HUES48 (cell line): Measurements from ENCODE around the gene MALRD1.
"Not testable (repeated sequence)": the region's sequence is repeated elsewhere in the genome, so short reads cannot be mapped to it uniquely, and the experiment has no call there.

Experiments used
- H3K27ac ChIP-seq: one replicate; pipeline ENCODE4 v1.7.0; 2013; ENCODE audit warnings: low read depth, low read length, inconsistent platforms
- H3K27me3 ChIP-seq: 2 replicates; pipeline ENCODE4 v1.6.1; 2013; ENCODE audit warnings: mild to moderate bottlenecking, low read length; ENCODE audit not compliant: control insufficient read depth, insufficient read depth
- H3K36me3 ChIP-seq: 2 replicates; pipeline ENCODE4 v1.6.1; 2013; ENCODE audit warnings: low read length; ENCODE audit not compliant: control insufficient read depth, insufficient read depth
- H3K4me1 ChIP-seq: 2 replicates; pipeline ENCODE4 v1.6.1; 2013; ENCODE audit warnings: mild to moderate bottlenecking, low read length; ENCODE audit not compliant: control insufficient read depth, insufficient read depth
- H3K4me3 ChIP-seq: 2 replicates; pipeline ENCODE4 v1.5.1; 2013; ENCODE audit warnings: mild to moderate bottlenecking, low read depth, low read length
- H3K9ac ChIP-seq: 2 replicates; pipeline ENCODE4 v1.6.1; 2013; ENCODE audit warnings: mild to moderate bottlenecking, low read depth, low read length, moderate library complexity
- H3K9me3 ChIP-seq: 2 replicates; pipeline ENCODE4 v1.6.1; 2013; ENCODE audit warnings: low read length; ENCODE audit not compliant: control insufficient read depth, insufficient read depth

The MALRD1 gene

GRCh38 chr10:19762026-19762425, 713.4 kb downstream of the MALRD1 start:
- Histone ChIP-seq H3K27ac (no peak overlapping the region), H3K27me3 (no peaks in the 10 kb centered on the region), H3K9me3 (no peaks in the 10 kb centered on the region), H3K4me1 (no peaks in the 10 kb centered on the region), H3K36me3 (no peaks in the 10 kb centered on the region), H3K4me3 (no peak overlapping the region), H3K9ac (no peak overlapping the region)

GRCh38 chr10:19764111-19764510, 715.5 kb downstream of the MALRD1 start:
- no peaks in the 10 kb centered on the region for H3K27me3 ChIP-seq
- H3K9me3 ChIP-seq, result no peaks in the 10 kb centered on the region
- H3K4me1 ChIP-seq, result peaks cover 8% of the 10 kb centered on the region; the same call in 1 of the 2 replicates

GRCh38 chr10:19767876-19768275, 719.3 kb downstream of the MALRD1 start:
- H3K27ac ChIP-seq, result no peak overlapping the region
- H3K9ac ChIP-seq, result no peak overlapping the region
- H3K27me3 ChIP-seq, result no peaks in the 10 kb centered on the region

More at GRCh38 chr10:19764111-19764510, 715.5 kb downstream of the MALRD1 start:
- Histone ChIP-seq H3K27ac (no peak overlapping the region), H3K4me3 (no peak overlapping the region), H3K36me3 (no peaks in the 10 kb centered on the region), H3K9ac (no peak overlapping the region)

GRCh38 chr10:19769826-19770225, 721.2 kb downstream of the MALRD1 start:
- H3K4me1 ChIP-seq, H3K9ac ChIP-seq, H3K4me3 ChIP-seq, H3K9me3 ChIP-seq, H3K36me3 ChIP-seq, H3K27me3 ChIP-seq, H3K27ac ChIP-seq: not testable (repeated sequence)

More at GRCh38 chr10:19767876-19768275, 719.3 kb downstream of the MALRD1 start:
- Histone ChIP-seq H3K4me3 (no peak overlapping the region), H3K36me3 (no peaks in the 10 kb centered on the region), H3K4me1 (peaks cover 8% of the 10 kb centered on the region; the same call in 1 of the 2 replicates), H3K9me3 (no peaks in the 10 kb centered on the region)

DNA sequence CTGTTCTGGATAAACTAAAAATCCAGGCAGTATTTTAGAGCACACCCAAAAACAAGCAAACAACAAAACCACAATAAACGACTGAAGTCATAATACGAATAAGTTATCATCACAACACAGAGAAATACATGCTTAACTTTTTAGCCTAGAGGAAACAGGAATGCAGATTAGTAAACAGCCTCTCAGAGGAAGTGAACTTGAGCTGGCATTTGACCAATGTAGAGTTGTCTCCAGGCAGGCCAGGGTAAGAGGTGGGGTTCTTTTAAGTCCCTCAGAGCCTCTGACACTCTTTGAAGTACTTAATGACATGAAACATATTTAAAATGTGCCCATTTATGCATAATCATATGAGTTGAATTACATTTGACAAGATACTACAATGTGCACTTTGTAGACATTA, 724.4 kb downstream of the MALRD1 start:
- H3K4me3 ChIP-seq, result no peak overlapping the region
- no peaks in the 10 kb centered on the region for H3K9me3 ChIP-seq
- H3K27me3 ChIP-seq, result no peaks in the 10 kb centered on the region
- no peak overlapping the region for H3K9ac ChIP-seq
- H3K27ac ChIP-seq, result no peak overlapping the region
- peaks cover 4% of the 10 kb centered on the region; the same call in 1 of the 2 replicates for H3K4me1 ChIP-seq
- H3K36me3 ChIP-seq, result no peaks in the 10 kb centered on the region

DNA sequence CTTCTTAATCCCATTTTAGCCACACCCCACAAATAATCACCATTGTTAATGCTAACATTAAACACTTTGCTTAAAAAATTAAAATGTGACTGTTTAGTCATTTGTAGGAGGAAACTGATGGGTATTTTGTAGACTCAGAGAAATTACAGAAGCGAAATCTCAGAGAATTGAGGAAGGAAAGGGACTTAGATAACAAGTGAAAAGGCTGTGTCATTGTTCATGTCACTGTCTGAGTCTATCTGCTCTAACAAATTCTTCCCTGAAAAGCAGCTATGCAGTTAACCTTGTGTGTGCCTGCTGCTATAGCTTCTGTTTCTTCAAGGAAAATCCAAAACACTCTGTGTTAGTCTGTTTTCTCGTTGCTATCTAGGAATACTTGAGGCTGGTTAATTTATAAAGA, 726.7 kb downstream of the MALRD1 start:
- Histone ChIP-seq H3K9ac (no peak overlapping the region), H3K9me3 (no peaks in the 10 kb centered on the region), H3K27me3 (no peaks in the 10 kb centered on the region), H3K4me3 (no peak overlapping the region), H3K36me3 (no peaks in the 10 kb centered on the region), H3K4me1 (no peaks in the 10 kb centered on the region), H3K27ac (no peak overlapping the region)

- no peaks in the 10 kb centered on the region for H3K4me1 ChIP-seq
- H3K4me3 ChIP-seq, result no peak overlapping the region
- no peaks in the 10 kb centered on the region for H3K9me3 ChIP-seq
- H3K36me3 ChIP-seq, result no peaks in the 10 kb centered on the region
- H3K27ac ChIP-seq, result no peak overlapping the region
- H3K9ac ChIP-seq, result no peak overlapping the region
- H3K27me3 ChIP-seq, result no peaks in the 10 kb centered on the region
Measured at GRCh38 chr10:19777806-19778205, 729.2 kb downstream of the MALRD1 start.

- no peaks in the 10 kb centered on the region for H3K9me3 ChIP-seq
- no peak overlapping the region for H3K27ac ChIP-seq
- peaks cover 8% of the 10 kb centered on the region for H3K4me1 ChIP-seq
- no peak overlapping the region for H3K9ac ChIP-seq
- H3K27me3 ChIP-seq, result no peaks in the 10 kb centered on the region
- H3K36me3 ChIP-seq, result no peaks in the 10 kb centered on the region
- no peak overlapping the region for H3K4me3 ChIP-seq
Measured at GRCh38 chr10:19778996-19779395, 730.4 kb downstream of the MALRD1 start.

GRCh38 chr10:19782430-19783089, 734.0 kb downstream of the MALRD1 start:
- no peak overlapping the region for H3K9ac ChIP-seq
- H3K36me3 ChIP-seq, result no peaks in the 10 kb centered on the region
- no peaks in the 10 kb centered on the region for H3K27me3 ChIP-seq
- no peak overlapping the region for H3K4me3 ChIP-seq
- H3K4me1 ChIP-seq, result peaks cover 15% of the 10 kb centered on the region
- no peak overlapping the region for H3K27ac ChIP-seq
- no peaks in the 10 kb centered on the region for H3K9me3 ChIP-seq

DNA sequence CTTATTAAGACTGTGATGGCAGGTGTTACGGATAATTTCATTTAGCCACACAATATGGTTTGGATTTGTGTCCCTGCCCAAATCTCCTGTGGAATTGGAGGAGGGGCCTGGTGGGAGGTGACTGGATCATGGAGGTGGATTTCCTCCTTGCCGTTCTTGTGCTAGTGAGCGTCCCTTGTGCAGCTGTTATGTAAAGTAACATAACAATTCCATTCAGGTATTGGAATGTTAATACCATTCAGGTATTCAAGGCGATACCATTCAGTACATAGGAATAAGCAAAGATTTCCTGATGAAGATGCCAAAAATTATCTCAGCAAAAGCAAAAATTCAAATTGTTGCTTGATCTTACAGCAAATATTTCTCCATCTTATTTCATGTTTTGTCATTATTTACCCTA, 735.1 kb downstream of the MALRD1 start:
- peaks cover 24% of the 10 kb centered on the region for H3K4me1 ChIP-seq
- no peak overlapping the region for H3K27ac ChIP-seq
- no peaks in the 10 kb centered on the region for H3K36me3 ChIP-seq
- no peaks in the 10 kb centered on the region for H3K9me3 ChIP-seq
- no peaks in the 10 kb centered on the region for H3K27me3 ChIP-seq
- no peak overlapping the region; the same call in 1 of the 2 replicates for H3K4me3 ChIP-seq
- no peak overlapping the region for H3K9ac ChIP-seq
